ENCODE measurements around the gene SNX1. TPM values are rescaled to one million over a fixed set of nuclear protein-coding genes. Genes with fewer than 3 reads are reported as not detected.

Gene SNX1
- total and polyA plus RNA-seq, 2 of the 13 experiments (the other 11 are each of a cell fraction or from before 2014, with no cell fraction given) = 29.3 to 60.1 TPM

GRCh38 chr15:64182859-64183370 is 87.1 kb downstream of the SNX1 start:
- TF ChIP-seq ZBED4 (CRISPR knock-in tag; IDR thresholded peaks at IDR 0.05; ENCODE audit: borderline replicate concordance) (no peak), ZNF562 (CRISPR knock-in tag; IDR thresholded peaks at IDR 0.05; ENCODE audit: borderline replicate concordance) (no peak), ATF6 (CRISPR knock-in tag; conservative IDR thresholded peaks at IDR 0.05) (no peak), SNAI1 (CRISPR knock-in tag; IDR thresholded peaks at IDR 0.05; ENCODE audit: borderline replicate concordance) (no peak), NPAS2 (CRISPR knock-in tag; IDR thresholded peaks at IDR 0.05; ENCODE audit: borderline replicate concordance) (no peak), PAX8 (CRISPR knock-in tag; IDR thresholded peaks at IDR 0.05; ENCODE audit: borderline replicate concordance) (no peak)
- no peaks in the 10 kb centered on the region for H3K79me2 ChIP-seq (ENCODE audit: insufficient read depth, low read length)
- H3K27me3 ChIP-seq (ENCODE audit: control insufficient read depth in 1 of 2, insufficient read depth in 2 of 2, low read length in 2 of 2) = no peaks in the 10 kb centered on the region
- POLR2A ChIA-PET = no interaction called here
- H3K27ac ChIP-seq (ENCODE audit: extremely low read length, insufficient read depth, low read length) = no peak overlapping the region
- H3K36me3 ChIP-seq (replicated peaks in 1 of 2; ENCODE audit: control insufficient read depth in 1 of 2, insufficient read depth in 2 of 2, low read length in 2 of 2) = peaks cover 4 to 6% of the 10 kb centered on the region in 2 experiments; a peak in 3 of 5 replicates
- no peak overlapping the region for H3K4me2 ChIP-seq (ENCODE audit: low read depth, low read length)
- no peak for DNase-seq (ENCODE audit: low spot score)
- in situ Hi-C loops (cut with HindIII; ENCODE audit: extremely low pct_ligation_motif_present, low pct_unique_long_range_greater_than_20kb) (no loop called here), intact Hi-C loops (cut with micrococcal nuclease; ENCODE audit: unreplicated experiment) (no loop called here)
- 89% methylated on average over 4 of the region's 4 CpGs for WGBS (ENCODE audit: low lambda C conversion rate)
- BruUV-seq (replicated peaks) = no TSS peak
- no peak for ATAC-seq
- no peaks in the 10 kb centered on the region for H3K9me3 ChIP-seq (ENCODE audit: low read length)
- CTCF ChIA-PET (ENCODE audit: low intra/inter-chr PET ratio, low total read pairs) = no interaction called here
- H3K9ac ChIP-seq (ENCODE audit: insufficient read depth, low read depth, low read length) = no peak overlapping the region
- no peaks in the 10 kb centered on the region for H3K4me1 ChIP-seq (ENCODE audit: insufficient read depth, low read length)
- no peak overlapping the region for H2AFZ ChIP-seq (ENCODE audit: low read length)
- FAIRE-seq = no peak
- no peaks in the 10 kb centered on the region for H4K20me1 ChIP-seq (ENCODE audit: insufficient read depth, low read length)
- no peak overlapping the region for H3K4me3 ChIP-seq (replicated peaks in 1 of 3; ENCODE audit: insufficient read depth in 1 of 3, low read depth in 2 of 3, low read length in 3 of 3)

Measured in HepG2 (cell line).